ENCODE data around the gene SEL1L3.

The SEL1L3 gene

DNA sequence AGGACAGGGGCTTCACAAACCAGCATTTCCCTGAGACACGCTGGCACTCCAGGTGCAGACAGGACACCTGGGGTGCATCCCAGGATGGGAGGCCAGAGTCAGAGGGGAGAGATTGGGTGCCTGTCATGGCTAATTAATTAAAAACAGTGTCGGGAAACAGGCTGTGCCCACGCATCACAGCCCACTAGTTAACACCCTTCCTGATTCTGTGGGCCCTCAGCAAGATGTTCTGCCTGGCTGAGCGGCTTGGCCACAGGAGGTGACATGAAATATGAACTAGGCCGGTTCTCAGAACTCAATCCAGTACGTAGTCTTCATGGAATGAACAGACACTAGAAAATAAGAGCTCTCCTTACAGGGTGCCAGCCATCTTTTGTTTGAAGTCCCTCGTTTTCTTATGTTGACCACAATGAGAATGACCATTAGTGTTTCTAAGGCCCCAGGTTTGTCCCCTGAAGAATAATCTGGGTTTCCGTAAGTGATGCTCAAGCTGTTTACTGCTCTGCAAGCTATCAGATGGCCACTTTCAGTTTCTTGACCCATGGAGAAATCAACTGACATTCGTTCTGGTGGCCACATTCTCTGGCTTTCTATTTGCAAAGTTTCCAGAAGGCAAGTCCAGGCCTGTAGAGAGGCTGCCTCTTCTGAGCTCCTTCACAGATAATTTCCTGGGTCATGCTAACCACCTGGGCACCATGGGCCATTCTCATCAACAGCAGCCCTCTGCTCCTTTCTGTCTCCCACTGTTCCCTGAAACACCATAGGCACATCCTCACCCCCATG is 134.9 kb downstream of the SEL1L3 start:
- DNase-seq = no peak

DNA sequence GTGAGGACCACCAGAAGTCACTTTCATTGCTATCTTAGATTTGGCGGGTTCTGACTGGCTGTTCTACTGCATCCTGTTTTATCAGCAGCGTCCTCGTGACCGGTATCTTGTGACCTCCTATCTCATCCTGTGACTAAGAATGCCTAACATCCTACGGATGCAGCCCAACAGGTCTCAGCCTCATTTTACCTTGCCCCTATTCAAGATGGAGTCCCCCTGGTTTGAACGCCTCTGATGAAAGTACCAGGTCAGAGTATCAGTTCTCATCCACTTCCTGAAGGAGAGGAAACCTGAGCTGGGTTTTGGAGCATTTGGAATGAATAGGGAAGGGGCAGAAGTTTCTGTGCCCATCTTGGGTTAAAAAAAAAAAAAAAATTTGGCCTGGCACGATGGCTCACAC is 136.9 kb downstream of the SEL1L3 start:
- DNase-seq = no peak

GRCh38 chr4:25723409-25723808 is 139.4 kb downstream of the SEL1L3 start:
- no peak for DNase-seq

DNA sequence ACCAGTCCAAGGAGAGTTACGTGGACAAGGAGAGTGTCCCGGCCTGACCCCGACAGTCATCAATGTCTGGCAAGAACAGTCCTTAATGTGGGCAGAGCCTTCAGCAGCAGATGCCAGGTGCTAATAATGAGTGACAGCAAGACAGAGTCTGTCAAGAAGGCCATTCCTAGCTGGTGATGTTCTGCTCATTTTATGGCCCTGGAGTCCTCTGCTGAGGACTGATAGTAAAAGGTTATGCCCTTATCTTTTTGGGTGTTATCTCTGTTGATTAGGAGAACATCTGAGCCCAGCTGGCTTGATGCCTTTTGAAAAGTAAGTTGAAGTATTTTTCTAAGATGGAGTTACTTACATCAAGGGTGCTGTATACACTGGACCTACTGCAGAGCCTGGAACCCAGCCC is 139.8 kb downstream of the SEL1L3 start:
- DNase-seq = no peak

DNA sequence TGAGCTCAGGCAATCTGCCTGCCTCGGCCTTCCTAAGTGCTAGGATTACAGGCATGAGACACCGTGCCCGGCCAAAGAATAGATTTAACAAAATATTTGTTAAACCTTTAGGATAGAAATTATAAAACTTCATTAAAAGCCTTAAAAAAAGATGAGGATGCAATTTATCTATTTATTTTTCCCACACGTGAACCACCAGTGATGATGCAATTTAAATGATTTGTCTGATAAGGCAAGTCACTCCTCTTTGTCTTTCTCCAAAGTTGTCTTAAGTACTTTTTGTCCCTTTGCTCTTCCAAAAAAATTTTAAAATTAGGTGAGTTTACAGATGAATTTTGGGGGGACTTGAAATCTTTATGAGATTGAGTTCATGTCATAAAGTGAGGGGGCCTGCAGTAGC is 149.0 kb downstream of the SEL1L3 start:
- DNase-seq = no peak

GRCh38 chr4:25712611-25713010 is 150.2 kb downstream of the SEL1L3 start:
- no peak for DNase-seq

GRCh38 chr4:25710637-25711036 is 152.2 kb downstream of the SEL1L3 start:
- DNase-seq = no peak

GRCh38 chr4:25704516-25704915 is 158.3 kb downstream of the SEL1L3 start:
- DNase-seq = no peak

GRCh38 chr4:25703731-25704388 is 158.9 kb downstream of the SEL1L3 start:
- DNase-seq = no peak

GRCh38 chr4:25702848-25703247 is 159.9 kb downstream of the SEL1L3 start:
- no peak for DNase-seq

DNA sequence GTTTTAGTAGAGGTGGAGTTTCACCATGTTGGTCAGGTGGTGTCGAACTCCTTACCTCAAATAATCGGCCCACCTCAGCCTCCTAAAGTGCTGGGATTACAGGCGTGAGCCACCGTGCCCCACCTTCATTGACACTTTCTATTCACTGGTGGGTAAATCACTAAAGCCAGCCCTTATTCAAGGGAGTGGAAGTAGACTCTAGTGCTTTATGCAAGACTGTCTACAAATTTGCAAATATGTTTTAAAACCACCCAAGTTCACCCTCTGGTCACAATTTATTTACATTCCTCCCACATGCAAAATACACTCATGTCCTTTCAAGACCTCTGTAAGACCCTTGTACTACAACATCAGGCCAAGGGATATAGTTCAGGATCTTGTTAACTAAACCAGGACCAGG is 162.1 kb downstream of the SEL1L3 start:
- DNase-seq = no peak

DNA sequence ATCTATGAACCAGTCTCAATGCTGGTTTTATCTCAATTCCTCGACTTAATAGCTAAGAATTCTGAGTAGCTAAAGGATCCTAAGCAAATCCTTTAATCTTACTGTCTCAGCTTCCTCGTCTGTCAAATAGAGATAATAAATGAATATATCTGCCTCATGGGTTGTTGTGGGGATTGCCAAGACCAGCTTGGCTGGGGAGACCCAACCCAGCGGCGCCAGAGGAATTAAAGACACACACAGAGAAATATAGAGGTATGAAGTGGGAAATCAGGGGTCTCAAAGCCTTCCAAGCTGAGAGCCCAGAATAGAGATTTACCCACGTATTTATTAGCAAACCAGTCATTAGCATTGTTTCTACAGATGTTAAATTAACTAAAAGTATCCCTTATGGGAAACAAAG is 165.3 kb downstream of the SEL1L3 start:
- DNase-seq = no peak
